DOHH2 (cell line): ENCODE measurements around the gene CRTAP.

Experiments
- H3F3A ChIP-seq: fragments of 200-600 bp; sonication (generic), shearing (Covaris generic); 2 replicates; pipeline ENCODE4 v1.6.0; 2016; ENCODE audit warnings: antibody characterized with exemption, mild to moderate bottlenecking; ENCODE audit not compliant: control insufficient read depth, insufficient read depth
- H3K27ac ChIP-seq: fragments of 200-600 bp; sonication (generic); 2 replicates; pipeline ENCODE4 v1.5.1; 2014; ENCODE audit warnings: low read depth, mild to moderate bottlenecking, low read length, moderate library complexity
- H3K27me3 ChIP-seq: fragments of 200-600 bp; sonication (generic); 2 replicates; pipeline ENCODE4 v1.6.1; 2014; ENCODE audit warnings: mild to moderate bottlenecking, low read length, mixed read lengths; ENCODE audit not compliant: control insufficient read depth
- H3K36me3 ChIP-seq: fragments of 200-600 bp; sonication (generic); 2 replicates; pipeline ENCODE4 v1.6.1; 2014; ENCODE audit warnings: mild to moderate bottlenecking, low read length, moderate library complexity, mixed read lengths; ENCODE audit not compliant: control insufficient read depth
- H3K4me1 ChIP-seq: fragments of 200-600 bp; sonication (generic); 2 replicates; pipeline ENCODE4 v1.6.1; 2014; ENCODE audit warnings: mild to moderate bottlenecking, low read length, mixed read lengths; ENCODE audit not compliant: control insufficient read depth
- H3K4me2 ChIP-seq: fragments of 200-600 bp; sonication (generic); 2 replicates; pipeline ENCODE4 v1.6.0; 2014; ENCODE audit warnings: mild to moderate bottlenecking, low read length, moderate library complexity
- H3K4me3 ChIP-seq: fragments of 200-600 bp; sonication (generic); 2 replicates; pipeline ENCODE4 v1.5.1; 2014; ENCODE audit warnings: mild to moderate bottlenecking, low read length, mixed read lengths
- H3K79me2 ChIP-seq: fragments of 200-600 bp; sonication (generic); 2 replicates; pipeline ENCODE4 v1.6.1; 2014; ENCODE audit warnings: mild to moderate bottlenecking, low read length, mixed read lengths; ENCODE audit not compliant: control insufficient read depth
- H3K9me2 ChIP-seq: fragments of 200-600 bp; sonication (generic); replicated peaks from 2 replicates; pipeline ENCODE4 v1.6.1; 2014; ENCODE audit warnings: mild to moderate bottlenecking, low read length, mixed read lengths; ENCODE audit not compliant: control insufficient read depth
- H3K9me3 ChIP-seq: fragments of 200-600 bp; sonication (generic); 2 replicates; pipeline ENCODE4 v1.6.1; 2014; ENCODE audit warnings: antibody characterized with exemption, low read length, mixed read lengths; ENCODE audit not compliant: control insufficient read depth, insufficient read depth
- H4K20me1 ChIP-seq: fragments of 200-600 bp; sonication (generic); 2 replicates; pipeline ENCODE4 v1.6.0; 2014; ENCODE audit warnings: low read depth, mild to moderate bottlenecking, antibody characterized with exemption, low read length, moderate library complexity; ENCODE audit not compliant: control insufficient read depth, insufficient read depth
- EZH2phosphoT487 ChIP-seq: fragments of 200-600 bp; sonication (generic); IDR thresholded peaks from 2 replicates; pipeline ENCODE4 v1.6.1; 2017; ENCODE audit warnings: borderline replicate concordance, mild to moderate bottlenecking, antibody characterized with exemption, low read length, moderate library complexity, mixed read lengths
- TF ChIP-seq, protein P1 (sequence below): fragments of 200-600 bp; sonication (generic); IDR thresholded peaks from one replicate; pipeline ENCODE4 v1.5.1; 2014; ENCODE audit warnings: antibody characterized with exemption, mild to moderate bottlenecking, low read depth, low read length; ENCODE audit not compliant: poor library complexity, severe bottlenecking

The CRTAP gene

DNA sequence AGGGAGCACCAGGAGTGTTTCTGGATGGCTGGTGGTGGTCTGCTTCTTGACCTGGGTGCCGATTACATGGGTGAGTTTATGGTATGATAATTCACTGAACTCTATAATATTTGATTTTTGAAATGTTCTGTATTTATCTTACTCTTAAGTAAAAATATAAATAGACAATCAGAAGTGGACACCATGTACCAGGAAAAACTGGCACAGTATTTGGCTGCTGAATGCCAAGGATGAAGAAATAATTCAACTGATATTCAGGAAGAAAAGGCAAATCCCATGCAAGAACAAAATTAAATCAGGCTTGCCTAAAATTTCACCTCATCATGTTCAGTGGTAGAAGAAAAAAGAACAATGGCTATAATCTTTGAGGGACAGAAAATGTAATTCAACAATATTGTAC lies 51.6 kb downstream of the CRTAP start:
- Histone ChIP-seq H3K4me2 (no peak overlapping the region), H3K9me2 (no peaks in the 10 kb centered on the region), H3K4me3 (no peak overlapping the region), H4K20me1 (no peaks in the 10 kb centered on the region), H3K4me1 (no peaks in the 10 kb centered on the region), H3K9me3 (no peaks in the 10 kb centered on the region), H3K79me2 (no peaks in the 10 kb centered on the region), H3K36me3 (no peaks in the 10 kb centered on the region), H3K27me3 (peaks cover 18% of the 10 kb centered on the region), H3F3A (no peaks in the 10 kb centered on the region), H3K27ac (no peak overlapping the region)
- TF ChIP-seq, protein P1, sequence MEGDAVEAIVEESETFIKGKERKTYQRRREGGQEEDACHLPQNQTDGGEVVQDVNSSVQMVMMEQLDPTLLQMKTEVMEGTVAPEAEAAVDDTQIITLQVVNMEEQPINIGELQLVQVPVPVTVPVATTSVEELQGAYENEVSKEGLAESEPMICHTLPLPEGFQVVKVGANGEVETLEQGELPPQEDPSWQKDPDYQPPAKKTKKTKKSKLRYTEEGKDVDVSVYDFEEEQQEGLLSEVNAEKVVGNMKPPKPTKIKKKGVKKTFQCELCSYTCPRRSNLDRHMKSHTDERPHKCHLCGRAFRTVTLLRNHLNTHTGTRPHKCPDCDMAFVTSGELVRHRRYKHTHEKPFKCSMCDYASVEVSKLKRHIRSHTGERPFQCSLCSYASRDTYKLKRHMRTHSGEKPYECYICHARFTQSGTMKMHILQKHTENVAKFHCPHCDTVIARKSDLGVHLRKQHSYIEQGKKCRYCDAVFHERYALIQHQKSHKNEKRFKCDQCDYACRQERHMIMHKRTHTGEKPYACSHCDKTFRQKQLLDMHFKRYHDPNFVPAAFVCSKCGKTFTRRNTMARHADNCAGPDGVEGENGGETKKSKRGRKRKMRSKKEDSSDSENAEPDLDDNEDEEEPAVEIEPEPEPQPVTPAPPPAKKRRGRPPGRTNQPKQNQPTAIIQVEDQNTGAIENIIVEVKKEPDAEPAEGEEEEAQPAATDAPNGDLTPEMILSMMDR: no peak
- no peak for TF ChIP-seq EZH2phosphoT487

DNA sequence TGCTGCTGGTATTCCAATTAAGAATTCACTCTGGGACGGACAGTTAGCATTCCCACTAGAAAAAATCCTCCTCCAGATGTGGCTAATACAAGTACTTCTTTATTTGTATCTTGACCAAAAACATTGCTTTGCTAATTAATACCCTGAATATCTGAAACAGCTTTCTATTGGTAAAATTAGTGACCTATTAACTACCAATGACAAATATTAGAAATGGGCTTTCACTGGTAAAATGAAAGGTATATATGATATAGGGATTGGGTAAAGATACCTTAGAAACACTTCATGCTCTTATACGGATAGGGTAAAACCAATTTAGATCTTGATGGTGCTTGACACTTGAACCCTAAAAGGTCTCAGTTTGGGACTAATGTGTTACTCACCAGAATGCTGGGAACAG lies 52.3 kb downstream of the CRTAP start:
- no peak overlapping the region for H3K4me3 ChIP-seq
- H3F3A ChIP-seq: no peaks in the 10 kb centered on the region
- no peaks in the 10 kb centered on the region for H3K36me3 ChIP-seq
- H3K9me2 ChIP-seq: no peaks in the 10 kb centered on the region
- no peak overlapping the region for H3K27ac ChIP-seq
- H3K9me3 ChIP-seq: no peaks in the 10 kb centered on the region
- TF ChIP-seq EZH2phosphoT487: no peak
- TF ChIP-seq, protein P1: no peak
- no peak overlapping the region for H3K4me2 ChIP-seq
- no peaks in the 10 kb centered on the region for H3K79me2 ChIP-seq
- H3K4me1 ChIP-seq: no peaks in the 10 kb centered on the region
- peaks cover 12% of the 10 kb centered on the region for H3K27me3 ChIP-seq
- H4K20me1 ChIP-seq: no peaks in the 10 kb centered on the region

DNA sequence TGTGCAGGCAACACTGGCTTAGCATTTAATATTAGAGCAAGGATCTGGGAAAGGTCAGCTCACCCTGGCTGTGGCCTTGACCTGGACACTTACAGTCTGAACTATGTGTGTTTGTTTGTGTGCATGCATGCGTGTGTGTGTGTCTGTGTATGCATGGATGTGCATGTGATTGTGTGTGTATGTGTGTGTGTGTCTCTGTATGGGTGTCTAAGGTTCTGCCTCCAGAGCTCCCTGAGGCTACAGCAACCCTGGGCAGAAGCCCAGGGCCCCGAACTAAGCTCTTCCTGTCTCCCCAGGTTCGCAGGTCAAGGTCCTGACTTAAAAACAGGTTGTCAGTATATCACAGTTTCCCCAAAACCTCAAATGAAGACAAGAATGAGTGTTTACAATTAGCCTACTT lies 53.5 kb downstream of the CRTAP start:
- Histone ChIP-seq H3K27me3 (peaks cover 8% of the 10 kb centered on the region), H3K36me3 (no peaks in the 10 kb centered on the region), H3K79me2 (no peaks in the 10 kb centered on the region), H3K9me2 (no peaks in the 10 kb centered on the region), H3K4me2 (no peak overlapping the region), H3F3A (no peaks in the 10 kb centered on the region), H3K4me3 (no peak overlapping the region), H3K4me1 (peaks cover 4% of the 10 kb centered on the region), H3K9me3 (no peaks in the 10 kb centered on the region), H4K20me1 (no peaks in the 10 kb centered on the region), H3K27ac (no peak overlapping the region)
- TF ChIP-seq, protein P1: no peak
- TF ChIP-seq EZH2phosphoT487: no peak
